WTC11 (cell line): Measurements from ENCODE around the gene TTC7B.

Source experiments
- CTCF ChIP-seq: fragments of 200-600 bp; IDR thresholded peaks from 2 replicates; pipeline ENCODE4 v1.8.0; 2022; ENCODE audit warnings: antibody characterized with exemption
- NR3C1 ChIP-seq: sonication (generic); formaldehyde crosslinking; conservative IDR thresholded peaks from 2 replicates; pipeline ENCODE4 v1.8.1; 2023; ENCODE audit warnings: low read depth, mild to moderate bottlenecking, missing genetic modification reagents
- SMAD4 ChIP-seq: sonication (generic); formaldehyde crosslinking; IDR thresholded peaks from 2 replicates; pipeline ENCODE4 v1.8.0; 2022; ENCODE audit warnings: mild to moderate bottlenecking, missing genetic modification reagents
- STAT6 ChIP-seq: sonication (generic); formaldehyde crosslinking; conservative IDR thresholded peaks from 2 replicates; pipeline ENCODE4 v1.8.1; 2023; ENCODE audit warnings: mild to moderate bottlenecking, low read depth, missing genetic modification reagents, moderate library complexity
- ZNF423 ChIP-seq: fragments of 250-450 bp; sonication (Bioruptor Pico); IDR thresholded peaks from 2 replicates; pipeline ENCODE4 v2.1.2; 2022; ENCODE audit warnings: mild to moderate bottlenecking, moderate library complexity
- TF ChIP-seq, protein P1 (sequence below): sonication (generic); formaldehyde crosslinking; IDR thresholded peaks from 2 replicates; pipeline ENCODE4 v1.8.1; 2023; ENCODE audit warnings: mild to moderate bottlenecking, missing genetic modification reagents, moderate library complexity
- TF ChIP-seq, protein P2 (sequence below): sonication (generic); formaldehyde crosslinking; IDR thresholded peaks from 2 replicates; pipeline ENCODE4 v1.8.0; 2022; ENCODE audit warnings: mild to moderate bottlenecking, missing genetic modification reagents
- TF ChIP-seq, protein P3 (sequence below): sonication (generic); formaldehyde crosslinking; conservative IDR thresholded peaks from 2 replicates; pipeline ENCODE4 v1.8.1; 2022; ENCODE audit warnings: mild to moderate bottlenecking, missing genetic modification reagents
- TF ChIP-seq, protein P4 (sequence below): sonication (generic); formaldehyde crosslinking; IDR thresholded peaks from 2 replicates; pipeline ENCODE4 v1.8.1; 2023; ENCODE audit warnings: mild to moderate bottlenecking, missing genetic modification reagents, moderate library complexity

GRCh38 chr14:90600619-90601018 is 215.6 kb downstream of the TTC7B start:
- TF ChIP-seq, protein P1, sequence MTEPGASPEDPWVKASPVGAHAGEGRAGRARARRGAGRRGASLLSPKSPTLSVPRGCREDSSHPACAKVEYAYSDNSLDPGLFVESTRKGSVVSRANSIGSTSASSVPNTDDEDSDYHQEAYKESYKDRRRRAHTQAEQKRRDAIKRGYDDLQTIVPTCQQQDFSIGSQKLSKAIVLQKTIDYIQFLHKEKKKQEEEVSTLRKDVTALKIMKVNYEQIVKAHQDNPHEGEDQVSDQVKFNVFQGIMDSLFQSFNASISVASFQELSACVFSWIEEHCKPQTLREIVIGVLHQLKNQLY = no peak
- no peak for TF ChIP-seq CTCF
- TF ChIP-seq NR3C1 = no peak
- TF ChIP-seq, protein P2, sequence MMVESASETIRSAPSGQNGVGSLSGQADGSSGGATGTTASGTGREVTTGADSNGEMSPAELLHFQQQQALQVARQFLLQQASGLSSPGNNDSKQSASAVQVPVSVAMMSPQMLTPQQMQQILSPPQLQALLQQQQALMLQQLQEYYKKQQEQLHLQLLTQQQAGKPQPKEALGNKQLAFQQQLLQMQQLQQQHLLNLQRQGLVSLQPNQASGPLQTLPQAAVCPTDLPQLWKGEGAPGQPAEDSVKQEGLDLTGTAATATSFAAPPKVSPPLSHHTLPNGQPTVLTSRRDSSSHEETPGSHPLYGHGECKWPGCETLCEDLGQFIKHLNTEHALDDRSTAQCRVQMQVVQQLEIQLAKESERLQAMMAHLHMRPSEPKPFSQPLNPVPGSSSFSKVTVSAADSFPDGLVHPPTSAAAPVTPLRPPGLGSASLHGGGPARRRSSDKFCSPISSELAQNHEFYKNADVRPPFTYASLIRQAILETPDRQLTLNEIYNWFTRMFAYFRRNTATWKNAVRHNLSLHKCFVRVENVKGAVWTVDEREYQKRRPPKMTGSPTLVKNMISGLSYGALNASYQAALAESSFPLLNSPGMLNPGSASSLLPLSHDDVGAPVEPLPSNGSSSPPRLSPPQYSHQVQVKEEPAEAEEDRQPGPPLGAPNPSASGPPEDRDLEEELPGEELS (CRISPR knock-in tag) = no peak
- TF ChIP-seq SMAD4 = no peak
- TF ChIP-seq STAT6 = no peak
- TF ChIP-seq, protein P3, sequence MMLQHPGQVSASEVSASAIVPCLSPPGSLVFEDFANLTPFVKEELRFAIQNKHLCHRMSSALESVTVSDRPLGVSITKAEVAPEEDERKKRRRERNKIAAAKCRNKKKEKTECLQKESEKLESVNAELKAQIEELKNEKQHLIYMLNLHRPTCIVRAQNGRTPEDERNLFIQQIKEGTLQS (CRISPR knock-in tag) = no peak
- TF ChIP-seq, protein P4, sequence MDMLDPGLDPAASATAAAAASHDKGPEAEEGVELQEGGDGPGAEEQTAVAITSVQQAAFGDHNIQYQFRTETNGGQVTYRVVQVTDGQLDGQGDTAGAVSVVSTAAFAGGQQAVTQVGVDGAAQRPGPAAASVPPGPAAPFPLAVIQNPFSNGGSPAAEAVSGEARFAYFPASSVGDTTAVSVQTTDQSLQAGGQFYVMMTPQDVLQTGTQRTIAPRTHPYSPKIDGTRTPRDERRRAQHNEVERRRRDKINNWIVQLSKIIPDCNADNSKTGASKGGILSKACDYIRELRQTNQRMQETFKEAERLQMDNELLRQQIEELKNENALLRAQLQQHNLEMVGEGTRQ = no peak
- TF ChIP-seq ZNF423 (CRISPR knock-in tag) = no peak
